Activated B cell treated with CpG ODN at 0.5 μM for 24 hours (primary cell): ENCODE measurements around the gene HHLA2. TPM values are rescaled to one million over a fixed set of nuclear protein-coding genes. Genes with fewer than 3 reads are reported as not detected.
"Not testable (repeated sequence)": the region's sequence is repeated elsewhere in the genome, so short reads cannot be mapped to it uniquely, and the experiment has no call there.

ENCODE experiments used
- ATAC-seq: fragments of 200-7000 bp; cut with Tn5 transposase; one replicate; pipeline ENCODE4 v1.10.0; 2021; ENCODE audit warnings: low read depth, mild to moderate bottlenecking, moderate library complexity
- CTCF ChIA-PET: fragments of 350-600 bp; sonication (Branson Sonifier 250); formaldehyde crosslinking; loops from one replicate; lab custom pipeline; 2021; ENCODE audit warnings: antibody characterized with exemption; lab: Charles Lee
- POLR2A ChIA-PET: fragments of 350-600 bp; sonication (Branson Sonifier 250); formaldehyde crosslinking; loops from one replicate; lab custom pipeline; 2021; ENCODE audit warnings: antibody characterized with exemption; lab: Charles Lee
- DNase-seq: peaks from one replicate; pipeline ENCODE4 v3.0.0; 2022
- H3K27ac Mint-ChIP-seq: one replicate; pipeline ENCODE4 v1.8.0; 2020; ENCODE audit warnings: mixed read lengths
- H3K27me3 Mint-ChIP-seq: one replicate; pipeline ENCODE4 v1.8.0; 2021; ENCODE audit warnings: mixed read lengths
- H3K36me3 Mint-ChIP-seq: one replicate; pipeline ENCODE4 v1.8.0; 2021; ENCODE audit warnings: low read depth, mixed read lengths
- H3K4me1 Mint-ChIP-seq: one replicate; pipeline ENCODE4 v1.8.0; 2021; ENCODE audit warnings: mixed read lengths
- H3K4me3 Mint-ChIP-seq: one replicate; pipeline ENCODE4 v1.8.0; 2020; ENCODE audit warnings: mild to moderate bottlenecking, mixed read lengths
- H3K9me3 Mint-ChIP-seq: one replicate; pipeline ENCODE4 v1.8.0; 2020; ENCODE audit warnings: mixed read lengths
- CTCF ChIP-seq: fragments of 200-600 bp; IDR thresholded peaks from one replicate; pipeline ENCODE4 v1.8.0; 2022; ENCODE audit warnings: antibody characterized with exemption, mild to moderate bottlenecking
- intact Hi-C: fragments of 100-400 bp; cut with micrococcal nuclease; formaldehyde crosslinking; loops from one replicate; pipeline ENCODE4 v1.15.1; 2024
- total RNA-seq: library from RNA; stranded (reverse); gene quantifications from 2 replicates; pipeline ENCODE4 v1.2.3, GENCODE V29; 2022

Gene HHLA2
- total RNA-seq, 1 donor from 2014 or later, result 1.00 TPM

GRCh38 chr3:108376026-108376425, 79.7 kb downstream of the HHLA2 start:
- CTCF ChIA-PET, result no interaction called here
- H3K4me3 Mint-ChIP-seq, result no peak overlapping the region

GRCh38 chr3:108377384-108377783, 81.0 kb downstream of the HHLA2 start:
- no peak overlapping the region for H3K4me3 Mint-ChIP-seq
- H3K9me3 Mint-ChIP-seq, result no peaks in the 10 kb centered on the region
- no peak for TF ChIP-seq CTCF
- DNase-seq (no peak), ATAC-seq (no peak)
- H3K27me3 Mint-ChIP-seq, result no peaks in the 10 kb centered on the region
- no peaks in the 10 kb centered on the region for H3K36me3 Mint-ChIP-seq
- no peak overlapping the region for H3K27ac Mint-ChIP-seq
- intact Hi-C loops, result no loop called here
- POLR2A ChIA-PET, result no interaction called here
- H3K4me1 Mint-ChIP-seq, result peaks cover 3% of the 10 kb centered on the region
- CTCF ChIA-PET, result no interaction called here

More at GRCh38 chr3:108376026-108376425, 79.7 kb downstream of the HHLA2 start:
- POLR2A ChIA-PET, result no interaction called here
- intact Hi-C loops, result no loop called here
- H3K9me3 Mint-ChIP-seq, result no peaks in the 10 kb centered on the region
- DNase-seq, result no peak
- no peaks in the 10 kb centered on the region for H3K36me3 Mint-ChIP-seq
- no peak for TF ChIP-seq CTCF
- ATAC-seq, result no peak
- peaks cover 3% of the 10 kb centered on the region for H3K4me1 Mint-ChIP-seq
- no peaks in the 10 kb centered on the region for H3K27me3 Mint-ChIP-seq
- no peak overlapping the region for H3K27ac Mint-ChIP-seq

- Mint-ChIP-seq H3K4me1 (peaks cover 3% of the 10 kb centered on the region), H3K4me3 (no peak overlapping the region), H3K36me3 (no peaks in the 10 kb centered on the region), H3K27me3 (no peaks in the 10 kb centered on the region), H3K27ac (no peak overlapping the region), H3K9me3 (no peaks in the 10 kb centered on the region)
- POLR2A ChIA-PET, result no interaction called here
- DNase-seq (no peak), ATAC-seq (no peak)
- no peak for TF ChIP-seq CTCF
- CTCF ChIA-PET, result no interaction called here
- intact Hi-C loops, result no loop called here
These were observed 82.0 kb downstream of the HHLA2 start for GRCh38 chr3:108378153-108378951.

- H3K27me3 Mint-ChIP-seq, intact Hi-C loops: not testable (repeated sequence)
These were observed 82.6 kb downstream of the HHLA2 start for GRCh38 chr3:108378952-108379342.

GRCh38 chr3:108380128-108380795, 83.9 kb downstream of the HHLA2 start:
- DNase-seq (no peak), ATAC-seq (no peak)
- Mint-ChIP-seq H3K9me3 (no peaks in the 10 kb centered on the region), H3K4me1 (peaks cover 3% of the 10 kb centered on the region), H3K4me3 (no peak overlapping the region), H3K27ac (no peak overlapping the region), H3K36me3 (no peaks in the 10 kb centered on the region), H3K27me3 (no peaks in the 10 kb centered on the region)
- intact Hi-C loops, result no loop called here
- ChIA-PET POLR2A (no interaction called here), CTCF (no interaction called here)
- no peak for TF ChIP-seq CTCF

More at GRCh38 chr3:108378952-108379342, 82.6 kb downstream of the HHLA2 start:
- POLR2A ChIA-PET, H3K4me1 Mint-ChIP-seq, CTCF ChIA-PET, H3K36me3 Mint-ChIP-seq, H3K27ac Mint-ChIP-seq, H3K4me3 Mint-ChIP-seq, ATAC-seq, H3K9me3 Mint-ChIP-seq, DNase-seq: not testable (repeated sequence)
